Inflammatory macrophage treated with lipopolysaccharide for 1 hour (primary cell): ENCODE measurements around the gene MAD1L1.

Experiments
- DNase-seq, 2 donors: peaks; one replicate each; pipeline ENCODE4 v3.0.0-alpha.2; 2020 to 2022

Gene MAD1L1

GRCh38 chr7:2151801-2152612 lies 80.7 kb downstream of the MAD1L1 start:
- no peak for DNase-seq

DNA sequence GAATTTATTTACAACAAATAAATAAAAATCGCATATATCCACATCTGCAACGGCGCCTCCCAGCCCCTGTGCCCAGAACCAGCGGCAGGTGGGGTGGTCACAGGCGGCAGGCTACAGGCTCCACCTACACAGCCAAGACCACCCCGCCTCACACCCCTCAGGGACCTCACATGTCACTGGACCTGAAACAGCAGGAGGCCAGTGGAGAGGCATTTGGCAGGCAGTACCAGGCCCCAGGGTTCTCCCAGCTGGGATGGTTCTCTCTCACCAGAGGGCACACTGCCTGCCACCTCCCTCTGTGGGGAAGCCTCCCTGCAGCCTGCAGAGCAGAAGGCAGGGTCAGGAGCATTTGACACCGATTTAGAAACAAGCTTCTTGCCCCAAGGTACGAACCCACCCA lies 81.5 kb downstream of the MAD1L1 start:
- DNase-seq = no peak

DNA sequence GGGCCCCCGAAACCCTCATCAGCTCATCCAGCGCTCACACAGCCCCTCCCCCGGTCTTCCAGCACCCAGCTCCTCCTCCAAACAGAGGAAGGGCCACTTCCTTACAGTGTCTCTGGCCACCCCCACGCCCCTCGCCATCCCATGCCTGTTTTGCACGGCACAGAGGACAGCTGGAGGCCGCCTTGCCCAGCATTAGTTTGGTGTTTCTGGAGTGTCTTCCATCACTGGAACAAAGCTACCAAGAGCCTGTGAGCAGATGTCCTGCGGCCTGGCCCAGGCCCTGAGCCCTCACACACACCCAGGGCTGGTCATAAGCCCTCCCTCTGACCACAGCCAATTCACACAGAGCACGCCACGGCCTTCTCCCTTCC lies 82.3 kb downstream of the MAD1L1 start:
- no peak for DNase-seq

DNA sequence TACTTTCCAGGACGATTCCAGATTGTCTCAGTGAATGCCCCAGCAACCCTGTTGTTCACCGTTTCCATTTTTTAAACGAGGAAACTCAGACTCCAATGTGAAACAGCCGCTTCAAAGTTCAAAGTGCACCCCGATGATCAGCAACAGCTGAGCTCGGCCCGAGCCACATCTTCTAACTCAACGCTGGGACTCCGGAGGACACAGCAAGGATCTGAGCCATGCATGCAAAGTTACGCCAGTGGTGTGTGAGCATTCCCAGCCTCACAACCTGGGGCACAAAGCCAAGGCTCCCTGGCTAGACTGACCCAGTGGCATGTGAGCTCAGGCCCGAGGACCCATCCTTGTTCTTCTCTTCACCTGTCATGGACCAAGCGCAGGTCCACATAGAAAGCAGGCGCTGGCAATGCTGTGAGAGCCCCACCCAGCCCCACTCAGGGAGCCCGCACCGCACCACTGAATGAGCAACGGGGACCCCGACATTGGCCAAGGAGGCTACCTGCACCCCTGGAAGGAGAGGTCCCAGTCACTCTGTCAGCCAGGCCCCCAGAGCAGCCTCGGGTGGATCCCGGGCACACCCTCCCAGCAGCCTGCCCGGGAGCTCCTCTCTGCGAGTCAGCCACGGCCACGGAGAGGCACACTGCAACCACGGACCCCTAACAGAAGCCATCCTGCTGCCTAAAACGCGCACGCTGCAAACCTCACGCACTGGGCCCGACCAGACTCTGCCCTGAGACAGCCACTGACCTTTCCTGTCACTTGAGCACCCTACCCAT lies 82.9 kb downstream of the MAD1L1 start:
- no peak for DNase-seq

GRCh38 chr7:2148814-2149213 lies 83.9 kb downstream of the MAD1L1 start:
- no peak for DNase-seq

DNA sequence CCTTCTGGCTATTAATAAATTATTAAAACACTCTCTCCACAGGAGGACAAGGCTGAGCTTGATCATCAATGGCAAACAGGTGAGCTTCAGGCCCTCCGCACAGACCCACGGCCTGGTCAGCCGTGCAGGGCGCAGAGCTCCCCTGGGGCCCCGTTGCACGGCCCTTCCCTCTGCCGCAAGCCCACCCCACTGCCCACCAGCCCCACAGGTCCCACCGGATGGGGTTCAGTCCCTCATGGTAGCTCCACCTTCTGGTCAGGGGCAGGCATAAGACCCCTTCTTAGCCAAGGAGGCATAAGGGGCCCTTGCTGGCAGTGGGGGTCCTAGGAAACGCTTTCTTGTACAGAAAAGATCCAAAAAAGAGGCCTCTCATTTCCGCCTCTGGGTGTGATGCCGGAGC lies 84.6 kb downstream of the MAD1L1 start:
- no peak for DNase-seq

- no peak for DNase-seq
Measured at GRCh38 chr7:2146676-2147472, 85.9 kb downstream of the MAD1L1 start.

- peak; percentile 1 to 6 for DNase-seq
Measured at GRCh38 chr7:2145835-2146580, 86.7 kb downstream of the MAD1L1 start.

DNA sequence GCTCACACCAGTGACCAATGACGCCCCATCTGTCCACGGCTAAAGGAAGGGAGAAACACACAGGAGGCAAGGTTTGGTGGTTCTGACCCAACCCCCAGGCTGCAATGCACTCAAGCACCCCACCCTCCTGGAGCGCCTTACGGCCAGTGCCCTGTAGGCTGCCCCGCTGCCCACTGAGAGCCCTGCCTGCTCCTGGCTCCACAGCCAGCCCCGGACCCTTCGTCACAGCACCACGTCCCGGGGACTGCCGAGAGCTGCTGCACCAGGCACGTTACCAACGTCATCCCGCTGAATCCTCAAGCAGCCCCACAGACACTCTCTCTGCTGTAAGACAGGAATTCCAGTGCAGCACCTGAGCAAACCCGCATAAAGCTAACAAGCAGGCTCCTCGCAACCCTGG lies 87.8 kb downstream of the MAD1L1 start:
- DNase-seq = no peak

DNA sequence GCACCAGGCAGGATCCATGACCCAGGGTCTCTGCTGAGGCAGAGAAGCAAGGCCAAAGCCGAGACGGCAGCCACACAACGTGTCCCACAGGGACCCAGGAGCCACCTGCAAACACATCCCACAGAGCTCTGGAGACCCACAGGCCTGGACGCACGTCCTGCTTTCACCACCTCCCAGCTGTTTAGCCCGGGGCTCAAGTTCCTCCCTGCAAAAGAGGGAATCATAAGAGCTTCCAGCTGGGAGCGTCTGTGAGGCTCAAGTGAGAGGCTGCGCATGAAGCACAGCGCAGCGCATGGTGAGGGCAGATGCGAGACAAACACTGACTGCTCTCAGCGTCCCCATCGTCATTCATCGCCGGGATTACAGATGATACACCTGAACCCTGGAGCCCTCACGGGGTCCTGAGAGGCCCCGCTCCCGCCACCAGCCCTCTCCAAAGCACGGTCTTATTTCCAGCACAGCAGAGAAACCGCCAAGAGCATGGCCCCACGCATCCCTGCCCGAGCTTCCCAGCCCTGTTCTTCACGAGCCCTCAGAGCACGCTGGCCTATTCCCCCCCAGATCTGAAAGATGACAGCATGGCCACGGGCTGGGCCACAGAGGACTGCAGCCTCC lies 88.7 kb downstream of the MAD1L1 start:
- no peak for DNase-seq

DNA sequence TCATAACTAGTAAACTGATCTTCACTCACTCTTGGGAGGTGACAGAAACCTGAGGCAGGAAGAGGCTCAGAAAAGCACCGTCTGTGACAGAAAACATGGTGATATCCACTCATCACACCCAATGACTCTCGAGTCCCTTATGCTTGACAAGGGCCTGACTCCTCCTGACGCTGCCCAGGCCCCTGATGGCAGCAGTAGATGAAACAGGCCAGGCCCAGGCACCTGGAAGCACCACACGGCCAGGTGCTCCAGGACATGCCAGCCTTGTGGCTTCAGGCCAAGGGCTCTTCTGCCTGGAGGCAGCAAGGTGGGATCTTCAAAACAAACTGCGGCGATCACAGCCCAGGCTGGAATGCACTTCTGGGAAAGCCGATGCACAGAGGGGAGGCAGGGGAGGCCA lies 89.3 kb downstream of the MAD1L1 start:
- DNase-seq = no peak

DNA sequence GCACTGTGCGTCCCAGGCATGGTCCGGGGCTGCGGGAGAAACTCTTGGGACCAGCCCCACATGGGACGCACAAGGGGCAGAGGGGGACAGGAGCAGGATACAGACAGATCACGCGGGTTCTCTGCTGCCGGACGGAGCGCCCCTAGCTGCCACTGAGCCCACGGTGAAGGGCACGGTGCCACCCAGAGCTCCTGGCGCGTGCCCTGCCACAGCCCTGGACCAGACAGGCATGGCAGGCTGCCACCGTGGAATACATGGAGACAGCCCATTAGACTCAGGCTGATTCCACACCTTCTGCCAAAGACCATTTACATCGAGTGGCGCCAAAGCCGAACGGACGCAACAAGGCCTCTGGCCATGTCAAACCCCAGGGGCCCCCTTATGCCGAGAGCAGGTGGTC lies 90.4 kb downstream of the MAD1L1 start:
- DNase-seq = no peak

- DNase-seq = no peak
Measured at GRCh38 chr7:2141651-2142050, 91.1 kb downstream of the MAD1L1 start.

- DNase-seq = no peak
Measured at GRCh38 chr7:2141021-2141410, 91.7 kb downstream of the MAD1L1 start.

DNA sequence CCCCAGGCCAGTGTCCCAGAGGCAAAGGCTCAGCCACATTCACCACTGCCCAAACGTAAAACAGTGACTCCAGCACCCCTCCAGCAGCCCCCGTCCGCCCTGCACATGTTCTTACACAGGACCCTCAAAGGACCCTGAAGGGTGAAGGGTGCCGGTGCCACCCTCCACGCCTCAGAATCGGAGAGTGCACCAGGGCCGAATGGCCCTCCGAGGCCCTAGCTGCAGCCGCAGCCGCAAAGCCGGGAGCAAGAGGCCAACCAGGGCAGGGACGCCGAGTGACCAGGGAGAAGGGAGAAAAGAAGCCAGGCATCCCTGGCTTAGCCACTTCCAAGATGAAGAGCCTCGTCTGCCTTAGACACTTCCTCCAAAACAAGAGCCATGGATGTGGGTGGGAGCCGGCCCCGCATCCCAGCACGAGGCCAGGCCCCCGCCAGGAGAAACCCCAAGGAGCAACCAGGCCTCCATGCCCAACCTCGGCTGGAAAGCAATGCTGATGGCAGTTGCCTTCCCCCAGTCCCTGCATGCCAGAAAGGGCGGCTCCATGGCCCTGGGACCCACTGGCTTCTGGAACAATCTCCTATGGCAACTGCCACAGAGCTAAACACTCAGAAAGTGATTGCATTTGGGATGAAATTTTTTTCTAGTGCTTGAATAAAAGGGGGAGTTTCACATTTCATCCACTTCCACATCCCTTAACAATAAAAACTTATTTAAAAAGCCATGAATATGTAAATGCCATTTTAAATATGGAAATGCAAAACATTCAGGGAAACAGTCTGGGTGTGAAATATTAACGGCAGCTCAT lies 92.3 kb downstream of the MAD1L1 start:
- DNase-seq = no peak

DNA sequence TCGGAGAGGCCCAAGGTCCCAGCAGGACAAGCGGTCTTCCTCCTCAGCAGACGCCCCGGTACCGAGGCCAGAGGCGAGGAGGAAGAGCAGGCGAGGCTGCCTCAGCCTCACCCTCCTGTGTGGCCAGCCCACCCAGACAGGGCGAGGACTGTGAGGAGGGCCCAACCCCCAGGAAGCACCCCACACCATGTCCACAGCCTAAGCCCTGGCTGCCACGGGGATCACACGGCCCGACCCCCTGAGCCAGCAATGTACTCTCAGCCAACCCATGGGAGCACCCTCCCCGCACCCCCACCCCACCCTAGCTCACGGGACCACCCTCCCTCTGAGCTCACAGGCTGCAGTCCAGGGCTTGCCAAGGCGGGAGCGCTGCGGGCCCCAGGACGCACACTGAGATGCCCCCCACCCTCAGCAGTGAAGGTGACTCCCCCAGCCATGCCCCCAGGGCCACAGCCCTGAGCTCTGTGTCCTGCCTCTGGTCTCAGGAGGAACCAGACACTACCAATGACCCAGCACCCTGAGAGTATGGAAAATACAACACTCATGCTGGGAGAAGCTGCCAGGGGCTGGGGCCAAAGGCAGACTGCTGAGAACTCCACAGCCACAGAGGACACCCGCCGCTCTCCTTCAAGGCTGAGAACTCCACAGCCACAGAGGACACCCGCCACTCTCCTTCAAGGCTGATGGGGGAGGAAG lies 93.6 kb downstream of the MAD1L1 start:
- no peak for DNase-seq

GRCh38 chr7:2138146-2138765 lies 94.5 kb downstream of the MAD1L1 start:
- DNase-seq = peak; percentile 61 to 65

DNA sequence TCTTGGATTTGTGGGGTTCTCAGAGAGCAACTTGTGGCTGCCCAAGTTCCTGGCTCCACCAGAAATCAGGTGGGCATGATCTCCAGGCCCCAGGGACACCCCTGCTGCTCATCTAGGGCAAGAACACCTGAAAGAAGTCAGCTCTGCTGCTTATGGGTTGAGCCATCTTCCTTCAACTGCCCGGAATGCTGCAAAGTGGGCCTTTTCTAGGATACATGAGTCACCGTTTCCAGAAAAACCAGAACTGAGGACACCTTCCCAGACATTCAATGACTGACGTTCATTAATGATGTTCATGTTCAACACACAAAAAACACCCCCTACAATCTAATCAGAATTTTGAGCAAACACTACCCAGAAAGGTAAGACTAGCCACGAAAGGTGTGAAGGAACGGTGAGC lies 98.0 kb downstream of the MAD1L1 start:
- no peak for DNase-seq

GRCh38 chr7:2132243-2132642 lies 100.5 kb downstream of the MAD1L1 start:
- no peak for DNase-seq

DNA sequence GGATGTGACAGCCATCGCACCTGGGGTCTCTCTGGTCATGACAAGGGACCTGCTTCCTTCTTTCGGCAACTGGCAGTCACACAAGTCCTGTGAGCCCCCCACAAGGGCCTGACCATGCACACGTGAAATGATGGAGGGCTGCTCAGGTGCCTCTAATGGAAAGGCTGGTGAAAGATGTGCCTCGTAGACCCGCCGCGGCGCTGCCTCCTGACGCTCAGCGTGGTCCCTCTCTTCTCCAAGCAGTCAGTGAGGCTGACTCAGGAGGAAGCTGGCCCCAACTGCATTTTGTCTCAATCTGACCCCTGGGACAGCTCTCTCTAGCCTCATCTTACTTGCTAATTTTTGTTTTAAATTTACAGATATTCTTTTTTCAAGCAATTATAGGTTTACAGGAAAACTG lies 100.9 kb downstream of the MAD1L1 start:
- DNase-seq = no peak
